ENCODE measurements around the gene MAMDC4.
"Not testable (repeated sequence)": the region's sequence is repeated elsewhere in the genome, so short reads cannot be mapped to it uniquely, and the experiment has no call there.

Gene MAMDC4

GRCh38 chr9:136862849-136863622 is 10.9 kb downstream of the MAMDC4 start:
- no peak for DNase-seq (ENCODE audit: low spot score)

GRCh38 chr9:136863623-136864273 is 11.6 kb downstream of the MAMDC4 start:
- DNase-seq (ENCODE audit: low spot score), result no peak

DNA sequence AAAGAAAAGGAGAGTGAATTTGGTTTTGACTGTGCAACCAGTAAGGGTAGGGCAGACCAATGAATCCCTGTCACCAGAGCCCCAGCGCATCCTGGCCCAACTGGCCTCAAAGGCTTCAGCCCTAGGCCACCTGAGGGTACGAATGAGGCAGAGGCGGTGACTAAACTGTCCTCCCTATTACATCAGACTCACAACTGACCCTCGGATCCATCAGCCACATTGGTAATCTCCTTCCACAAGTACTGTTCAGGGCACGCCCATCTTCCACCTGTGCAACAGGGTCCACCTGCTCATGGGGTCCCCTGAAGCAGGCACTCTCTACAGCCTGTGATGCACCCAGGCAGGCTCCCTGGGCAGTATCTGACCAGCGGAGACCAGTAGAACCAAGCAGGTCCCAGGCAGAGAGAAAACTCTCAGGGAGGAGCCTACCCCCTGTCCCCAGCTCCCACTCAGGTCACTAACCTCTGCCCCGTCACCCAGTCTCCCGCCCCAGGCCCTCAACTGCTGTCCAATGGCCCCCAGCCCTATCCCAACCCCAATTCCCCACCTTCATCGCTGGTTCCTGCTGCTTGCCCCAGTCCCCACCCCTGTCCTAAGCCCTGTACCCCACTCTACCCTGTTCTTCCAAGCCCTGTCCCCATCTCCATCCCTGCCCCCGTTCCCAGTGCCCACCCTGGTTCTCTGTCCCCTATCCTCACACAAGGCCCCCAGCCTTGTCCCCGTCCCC is 13.1 kb downstream of the MAMDC4 start:
- DNase-seq (ENCODE audit: low spot score), result peak; percentile 26

DNA sequence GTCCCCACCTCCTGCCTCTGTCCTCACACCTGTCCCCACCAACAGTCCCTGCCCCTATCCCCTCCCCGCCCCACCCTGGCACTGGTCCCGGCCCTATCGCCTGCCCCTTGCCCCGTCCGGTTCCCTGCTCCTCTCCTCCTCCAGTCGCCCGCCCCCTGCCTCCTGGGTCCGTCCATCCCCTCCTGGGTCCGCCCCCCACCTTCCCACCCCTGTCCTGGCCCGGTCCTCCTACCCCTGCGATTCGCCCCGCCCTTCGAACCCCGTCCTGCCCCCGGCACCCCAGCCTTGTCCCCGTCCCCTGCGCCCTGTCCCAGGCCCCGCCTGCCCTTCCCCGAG is 13.6 kb downstream of the MAMDC4 start:
- DNase-seq (ENCODE audit: low spot score), result peak; percentile 46

DNA sequence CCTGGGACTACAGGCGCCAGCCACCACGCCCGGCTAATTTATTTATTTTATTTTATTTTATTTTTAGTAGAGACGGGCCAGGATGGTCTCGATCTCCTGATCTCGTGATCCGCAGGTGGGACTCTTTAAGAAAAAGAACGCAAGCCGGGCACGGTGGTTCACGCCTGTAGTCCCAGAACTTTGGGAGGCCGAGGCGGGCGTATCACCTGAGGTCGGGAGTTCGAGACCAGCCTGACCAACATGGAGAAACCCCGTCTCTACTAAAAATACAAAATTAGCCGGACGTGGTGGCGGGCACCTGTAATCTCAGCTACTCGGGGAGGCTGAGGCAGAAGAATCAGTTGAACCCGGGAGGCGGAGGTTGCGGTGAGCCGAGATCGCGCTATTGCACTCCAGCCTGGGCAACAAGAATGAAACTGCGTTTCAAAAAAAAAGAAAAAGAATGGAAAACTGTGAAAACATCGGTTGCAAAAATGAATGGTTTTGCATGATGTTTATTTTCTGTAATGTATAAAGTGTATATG is 14.8 kb downstream of the MAMDC4 start:
- DNase-seq (ENCODE audit: low spot score), result not testable (repeated sequence)

DNA sequence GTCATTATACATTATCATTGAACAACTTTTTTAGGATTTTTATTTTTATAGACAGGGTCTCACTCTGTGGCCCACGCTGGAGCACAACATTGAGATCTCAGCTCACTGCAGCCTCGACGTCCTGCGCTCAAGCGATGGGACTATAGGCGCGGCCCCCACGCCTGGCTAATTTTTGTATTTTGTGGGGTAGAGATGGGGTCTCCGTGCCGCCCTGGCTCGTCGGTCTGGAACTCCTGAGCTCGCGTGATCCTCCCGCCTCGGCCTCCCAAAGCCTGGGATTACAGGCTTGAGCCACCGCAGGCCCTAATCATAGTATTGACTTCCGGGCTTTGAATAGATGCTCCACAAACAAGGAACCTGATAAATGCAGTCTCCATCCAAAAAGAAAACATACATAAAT is 15.3 kb downstream of the MAMDC4 start:
- no peak for DNase-seq (ENCODE audit: low spot score)

- no peak for DNase-seq (ENCODE audit: low spot score)
These were observed 15.8 kb downstream of the MAMDC4 start for GRCh38 chr9:136867917-136868316.

DNA sequence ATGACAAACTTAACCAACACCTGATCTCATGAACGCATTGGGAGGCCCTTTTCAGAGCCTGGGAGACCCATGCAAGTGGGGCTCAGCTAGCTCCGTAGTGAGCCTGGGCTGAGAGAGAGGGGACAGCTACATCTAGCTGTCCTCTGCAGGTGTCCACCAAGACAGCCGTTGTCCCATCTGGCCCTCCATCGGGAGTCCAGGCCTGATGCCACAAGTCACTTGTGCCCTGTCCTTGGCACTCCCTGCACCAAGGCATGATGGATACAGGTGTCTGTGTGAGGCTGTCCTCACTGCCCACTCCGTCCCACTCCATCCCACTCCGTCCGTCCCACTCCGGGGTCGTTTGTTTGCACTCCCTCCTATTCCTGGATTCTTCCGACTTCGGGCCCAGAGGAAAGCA is 16.5 kb downstream of the MAMDC4 start:
- no peak for DNase-seq (ENCODE audit: low spot score)

DNA sequence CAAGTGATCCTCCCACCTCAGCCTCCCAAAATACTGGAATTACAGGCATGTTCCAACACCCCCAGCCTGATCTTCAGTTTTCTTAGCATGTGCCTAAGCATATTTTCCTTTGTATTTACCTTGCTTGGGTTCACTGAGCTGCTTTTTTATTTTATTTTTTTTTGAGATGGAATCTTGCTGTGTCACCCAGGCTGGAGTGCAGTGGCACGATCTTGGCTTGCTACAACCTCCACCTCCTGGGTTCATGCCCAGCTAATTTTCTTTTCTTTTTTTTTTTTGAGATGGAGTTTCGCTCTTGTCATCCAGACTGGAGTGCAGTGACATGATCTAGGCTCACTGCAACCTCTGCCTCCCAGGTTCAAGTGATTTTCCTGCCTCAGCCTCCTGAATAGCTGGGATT is 17.5 kb downstream of the MAMDC4 start:
- not testable (repeated sequence) for DNase-seq (ENCODE audit: low spot score)

GRCh38 chr9:136875155-136875554 is 23.0 kb downstream of the MAMDC4 start:
- DNase-seq (ENCODE audit: low spot score), result no peak

GRCh38 chr9:136876476-136876875 is 24.3 kb downstream of the MAMDC4 start:
- DNase-seq (ENCODE audit: low spot score), result no peak

GRCh38 chr9:136880651-136881050 is 28.5 kb downstream of the MAMDC4 start:
- peak; percentile 35 for DNase-seq (ENCODE audit: low spot score)

DNA sequence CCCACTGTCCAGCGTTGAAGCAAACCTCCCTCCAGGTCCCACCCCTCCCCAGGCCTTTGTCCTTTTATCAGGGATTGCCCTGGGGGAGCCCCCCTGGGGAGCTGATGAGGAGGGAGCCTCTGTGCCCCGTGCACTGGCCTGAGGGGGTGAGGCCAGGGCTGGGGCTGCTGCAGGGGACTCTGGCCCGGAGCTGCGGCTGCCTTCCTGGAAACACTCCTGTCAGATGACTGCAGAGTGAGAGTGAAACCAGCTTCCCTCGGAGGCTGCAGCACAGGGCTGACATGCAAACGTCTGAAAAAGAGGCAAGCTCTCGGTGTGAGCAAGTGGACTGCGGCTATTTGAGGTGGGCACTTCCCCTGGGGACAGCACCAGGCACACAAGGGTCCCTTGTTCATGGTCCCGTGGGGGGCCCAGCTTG is 29.6 kb downstream of the MAMDC4 start:
- peak; percentile 49 for DNase-seq (ENCODE audit: low spot score)

DNA sequence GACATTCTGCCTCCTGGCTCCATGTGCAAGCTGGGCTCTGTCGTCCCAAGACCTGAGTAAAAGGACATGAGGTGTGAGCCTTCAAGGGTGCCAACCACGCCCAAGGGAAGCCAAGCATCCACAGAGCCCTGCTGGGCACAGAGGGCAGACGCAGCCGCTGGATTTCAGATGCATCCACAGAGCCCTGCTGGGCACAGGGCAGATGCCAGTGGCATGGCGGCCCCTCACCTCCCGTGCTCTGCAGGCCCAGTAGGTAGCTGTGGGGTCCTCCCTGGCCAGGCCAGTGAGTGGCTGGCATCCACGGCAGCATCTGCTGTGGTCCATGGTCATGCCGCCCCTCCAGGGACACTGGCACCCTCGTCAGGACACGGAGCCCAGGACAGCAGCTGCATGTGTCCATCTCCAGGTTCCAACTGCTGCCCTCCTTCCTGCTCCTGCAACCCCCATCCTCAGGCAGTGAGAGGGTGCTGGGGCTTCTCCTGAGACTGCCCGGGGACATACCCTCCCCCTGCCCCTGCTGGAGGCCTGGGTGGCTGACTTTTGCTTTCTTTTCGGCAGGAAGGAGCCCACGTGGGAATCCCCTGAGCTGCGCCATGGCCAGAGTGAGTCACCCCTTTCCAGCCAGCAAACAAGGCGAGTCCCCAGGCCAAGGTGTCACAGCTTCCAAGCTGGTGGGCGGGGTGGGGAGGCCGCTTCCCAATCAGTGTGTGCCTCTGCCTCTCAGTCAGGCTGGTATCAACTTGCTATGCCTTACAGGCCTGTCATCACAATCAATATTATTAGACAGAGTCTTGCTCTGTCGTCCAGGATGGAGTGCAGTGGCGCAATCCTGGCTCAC is 30.2 kb downstream of the MAMDC4 start:
- peak; percentile 72 for DNase-seq (ENCODE audit: low spot score)

GRCh38 chr9:136882947-136883283 is 30.8 kb downstream of the MAMDC4 start:
- not testable (repeated sequence) for DNase-seq (ENCODE audit: low spot score)

DNA sequence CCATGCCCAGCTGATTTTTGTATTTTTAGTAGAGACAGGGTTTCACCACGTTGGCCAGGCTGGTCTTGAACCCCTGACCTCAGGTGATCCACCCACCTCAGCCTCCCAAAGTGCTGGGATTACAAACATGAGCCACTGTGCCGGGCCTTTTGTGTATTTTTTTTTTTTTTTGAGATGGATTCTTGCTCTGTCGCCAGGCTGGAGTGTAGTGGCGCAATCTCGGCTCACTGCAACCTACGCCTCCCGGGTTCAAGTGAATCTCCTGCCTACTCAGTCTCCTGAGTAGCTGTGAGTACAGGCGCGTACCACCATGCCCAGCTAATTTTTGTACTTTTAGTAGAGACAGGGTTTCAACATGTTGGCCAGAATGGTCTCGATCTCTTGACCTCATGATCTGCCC is 31.5 kb downstream of the MAMDC4 start:
- DNase-seq (ENCODE audit: low spot score), result not testable (repeated sequence)

DNA sequence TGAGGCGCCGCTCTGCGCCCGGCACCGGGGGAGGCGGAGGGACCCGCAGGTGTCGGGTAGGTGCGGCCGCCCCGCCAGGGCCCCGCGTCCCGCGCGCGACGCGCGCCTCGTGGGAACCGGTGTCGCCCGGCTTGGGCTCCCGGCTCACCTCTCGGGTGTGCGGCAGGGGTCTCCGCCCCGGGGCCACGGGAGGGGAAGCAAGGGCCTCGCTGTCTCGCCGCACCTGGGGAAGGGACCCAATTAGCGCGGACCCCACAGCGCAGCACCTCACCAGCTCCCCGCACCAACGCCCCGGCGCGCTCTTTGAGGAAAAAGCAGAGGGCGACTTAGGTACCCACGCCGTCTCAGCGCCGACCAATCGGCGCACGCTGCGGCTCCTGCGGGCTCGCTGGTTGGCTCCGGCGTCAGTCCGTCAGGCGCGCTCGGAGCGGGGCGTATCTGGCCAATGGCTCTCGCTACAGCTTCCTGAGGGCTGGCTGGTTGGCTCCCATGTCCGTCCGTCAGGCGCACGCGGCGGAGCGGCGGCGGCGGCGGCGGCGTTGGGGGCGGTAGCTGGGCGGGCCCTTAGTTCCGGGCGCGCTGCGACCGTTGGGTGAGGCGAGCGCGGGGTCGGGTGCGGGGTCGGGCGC is 33.9 kb downstream of the MAMDC4 start, which contains the start of gene TRAF2:
TSS of gene TRAF2 (plus strand) at position 567 of the 629 bp plus-strand sequence. CDS start 12,225 bp downstream, outside the sequence.
- peak; percentile 100 for DNase-seq (ENCODE audit: low spot score)

DNA sequence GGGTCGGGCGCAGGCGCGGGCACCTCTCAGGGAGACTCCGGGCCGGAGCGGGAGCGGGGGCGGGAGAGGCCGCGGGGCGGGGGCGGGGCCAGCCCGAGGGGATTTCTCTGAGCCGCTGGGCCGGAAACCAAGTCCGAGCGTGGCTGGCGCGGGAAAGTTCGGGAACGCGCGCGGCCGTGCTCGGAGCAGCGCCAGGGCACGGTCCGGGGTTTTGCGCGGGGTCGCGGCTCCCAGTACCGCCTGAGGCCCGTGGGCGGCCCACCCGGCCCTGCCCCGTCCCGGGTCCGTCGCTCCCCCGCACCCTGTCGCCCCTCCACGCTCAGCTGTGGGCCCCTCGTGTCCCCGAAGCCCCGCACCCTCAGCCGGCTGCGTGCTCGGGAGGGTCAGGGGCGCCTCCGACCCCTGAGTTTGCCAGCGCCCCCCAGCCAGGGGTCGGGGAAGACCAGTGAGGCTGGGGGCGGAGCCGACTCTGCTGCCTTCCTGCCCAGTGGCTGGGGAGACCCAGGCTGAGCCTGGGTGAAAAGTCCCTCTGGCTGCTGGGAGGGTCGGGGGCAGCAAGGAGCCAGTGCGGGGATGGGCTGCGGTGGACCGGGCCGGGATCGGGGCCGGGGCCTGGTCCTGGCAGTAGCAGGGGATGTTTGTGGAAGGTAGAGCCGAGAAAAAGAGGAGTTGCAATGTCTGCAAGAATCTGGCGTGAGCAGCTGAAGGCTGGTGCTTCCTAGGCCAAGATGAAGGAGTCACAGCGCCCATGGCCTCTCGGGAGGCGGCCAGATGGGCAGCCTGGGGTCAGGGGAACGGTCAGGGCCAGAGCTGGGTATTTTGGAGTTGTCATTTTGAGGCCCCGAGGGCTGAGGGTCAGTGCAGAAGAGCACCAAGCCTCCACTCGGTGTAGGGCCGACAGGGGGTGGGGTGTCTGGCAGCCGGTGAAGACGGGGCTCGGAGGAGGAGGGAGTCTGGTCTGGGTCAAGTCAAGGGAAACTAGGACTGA is 34.8 kb downstream of the MAMDC4 start:
- peak; percentile 87 for DNase-seq (ENCODE audit: low spot score)

DNA sequence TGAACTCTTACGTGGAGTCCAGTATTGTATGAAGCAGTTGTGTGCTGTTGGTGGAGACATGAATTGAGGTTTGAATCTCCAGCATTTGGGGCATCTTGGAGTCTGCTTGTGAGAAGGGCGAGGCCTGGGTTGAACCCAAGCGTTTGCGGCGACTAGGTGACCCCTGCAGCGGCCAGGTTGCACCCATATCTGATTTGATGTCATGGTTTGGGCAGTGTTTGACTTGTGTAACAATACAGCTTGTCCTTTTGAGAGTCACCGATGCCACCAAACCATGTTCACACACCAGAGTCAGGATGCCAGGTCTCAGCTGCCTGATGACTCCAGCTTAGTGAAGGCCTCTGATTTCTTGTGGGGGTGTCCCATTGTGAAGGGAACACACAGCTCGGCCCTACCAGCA is 36.3 kb downstream of the MAMDC4 start:
- no peak for DNase-seq (ENCODE audit: low spot score)

DNA sequence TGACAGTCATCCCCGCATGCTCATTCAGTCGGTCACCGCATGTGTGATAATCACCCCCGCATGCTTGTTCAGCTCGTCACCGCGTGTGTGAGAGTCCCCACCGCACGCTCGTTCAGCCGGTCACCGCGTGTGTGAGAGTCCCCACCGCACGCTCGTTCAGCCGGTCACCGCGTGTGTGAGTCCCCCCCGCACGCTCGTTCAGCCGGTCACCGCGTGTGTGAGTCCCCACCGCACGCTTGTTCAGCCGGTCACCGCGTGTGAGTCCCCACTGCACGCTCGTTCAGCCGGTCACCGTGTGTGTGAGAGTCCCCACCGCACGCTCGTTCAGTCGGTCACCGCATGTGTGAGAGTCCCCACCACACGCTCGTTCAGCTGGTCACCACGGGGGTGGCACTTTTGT is 37.7 kb downstream of the MAMDC4 start:
- peak; percentile 3 for DNase-seq (ENCODE audit: low spot score)

Measured in HuH-7.5 (cell line).